Activated naive CD8-positive, alpha-beta T cell treated with anti-CD3 and anti-CD28 coated beads, Interleukin-2, amount 10 ng/mL, durations not matched to agents 7 days and 5 days (primary cell): Measurements from ENCODE around the gene L3MBTL4. TPM values are rescaled to one million over a fixed set of nuclear protein-coding genes. Genes with fewer than 3 reads are reported as not detected.
"Not testable (repeated sequence)": the region's sequence is repeated elsewhere in the genome, so short reads cannot be mapped to it uniquely, and the experiment has no call there.

Experiments
- ATAC-seq: fragments of 150-1000 bp; cut with Tn5 transposase; one replicate; pipeline ENCODE4 v1.10.0; 2021; ENCODE audit warnings: low read depth, moderate library complexity
- POLR2A ChIA-PET: fragments of 350-600 bp; sonication (Branson Sonifier 250); formaldehyde crosslinking; loops from one replicate; lab custom pipeline; 2021; ENCODE audit warnings: antibody characterized with exemption; lab: Charles Lee
- DNase-seq: peaks from one replicate; pipeline ENCODE4 v3.0.0; 2021
- H3K27ac Mint-ChIP-seq: one replicate; pipeline ENCODE4 v1.8.0; 2022; ENCODE audit warnings: mild to moderate bottlenecking, mixed read lengths
- H3K27me3 Mint-ChIP-seq: one replicate; pipeline ENCODE4 v1.8.0; 2022; ENCODE audit warnings: mild to moderate bottlenecking, moderate library complexity, mixed read lengths
- H3K36me3 Mint-ChIP-seq: one replicate; pipeline ENCODE4 v1.8.0; 2021; ENCODE audit warnings: mild to moderate bottlenecking, mixed read lengths
- H3K4me1 Mint-ChIP-seq: one replicate; pipeline ENCODE4 v1.8.0; 2021; ENCODE audit warnings: mixed read lengths
- H3K4me3 Mint-ChIP-seq: one replicate; pipeline ENCODE4 v1.8.0; 2022; ENCODE audit warnings: mild to moderate bottlenecking, moderate library complexity, mixed read lengths
- H3K9me3 Mint-ChIP-seq: one replicate; pipeline ENCODE4 v1.8.0; 2021; ENCODE audit warnings: mixed read lengths
- total RNA-seq, 2 experiments: library from RNA; stranded (reverse); gene quantifications; one replicate each; pipeline ENCODE4 v1.2.3, GENCODE V29; 2021

The L3MBTL4 gene
- total RNA-seq, 2 experiments from 2014 or later, result 0.08 to 0.09 TPM

- POLR2A ChIA-PET, result no interaction called here
- Mint-ChIP-seq H3K9me3 (no peaks in the 10 kb centered on the region), H3K36me3 (no peaks in the 10 kb centered on the region), H3K27ac (no peak overlapping the region), H3K4me1 (peaks cover 7% of the 10 kb centered on the region), H3K4me3 (no peak overlapping the region), H3K27me3 (peaks cover 2% of the 10 kb centered on the region)
- DNase-seq (no peak), ATAC-seq (no peak)
Observed at GRCh38 chr18:6289843-6290242, 124.9 kb downstream of the L3MBTL4 start.

DNA sequence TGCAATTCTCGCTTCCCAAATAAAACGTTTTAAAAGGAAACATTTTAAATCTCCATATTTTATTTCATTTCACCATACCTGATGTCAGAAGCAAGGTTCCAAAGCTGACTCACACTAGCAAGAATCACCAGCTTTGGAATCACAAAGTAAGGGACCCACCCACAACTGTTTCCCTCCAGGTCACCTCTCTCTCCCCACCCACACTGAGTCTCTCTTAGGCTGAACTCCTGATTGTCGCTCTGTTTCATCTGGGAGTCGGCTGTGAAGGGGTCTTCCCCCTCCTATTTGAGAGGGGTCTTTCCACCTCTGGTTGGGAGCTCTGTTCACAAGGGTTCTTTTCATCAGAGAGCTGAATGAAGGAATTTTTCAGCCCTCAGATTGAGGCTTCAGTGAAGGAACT is 128.1 kb downstream of the L3MBTL4 start:
- peaks cover 2% of the 10 kb centered on the region for H3K27me3 Mint-ChIP-seq
- no peak for ATAC-seq
- H3K9me3 Mint-ChIP-seq, result no peaks in the 10 kb centered on the region
- no peak overlapping the region for H3K27ac Mint-ChIP-seq
- no peaks in the 10 kb centered on the region for H3K36me3 Mint-ChIP-seq
- POLR2A ChIA-PET, result no interaction called here
- no peak overlapping the region for H3K4me3 Mint-ChIP-seq
- H3K4me1 Mint-ChIP-seq, result no peaks in the 10 kb centered on the region
- DNase-seq, result no peak

DNA sequence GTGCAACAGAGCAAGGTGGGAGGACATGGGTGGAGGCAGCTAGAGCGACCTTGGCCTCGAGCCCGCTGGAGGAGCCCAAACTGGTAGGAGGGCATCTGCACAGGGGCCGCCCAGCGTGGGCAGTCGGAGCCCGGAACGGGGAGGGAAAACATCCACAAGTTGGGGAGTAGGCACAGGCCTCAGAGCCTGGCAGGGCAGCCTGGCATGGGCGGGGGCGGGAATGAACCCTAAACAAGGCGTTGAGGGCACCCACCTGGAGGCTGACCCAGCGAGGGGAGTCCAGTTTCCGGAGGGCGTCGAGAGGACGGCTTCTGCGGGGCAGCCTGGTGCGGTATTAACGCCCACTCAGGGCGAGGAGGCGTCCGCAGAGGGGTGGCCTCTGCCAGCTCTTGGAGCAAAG is 129.9 kb downstream of the L3MBTL4 start:
- Mint-ChIP-seq H3K36me3 (no peaks in the 10 kb centered on the region), H3K4me1 (no peaks in the 10 kb centered on the region), H3K9me3 (no peaks in the 10 kb centered on the region), H3K27me3 (peaks cover 2% of the 10 kb centered on the region), H3K4me3 (no peak overlapping the region), H3K27ac (no peak overlapping the region)
- DNase-seq, result no peak
- POLR2A ChIA-PET, result no interaction called here
- no peak for ATAC-seq

- no peak for ATAC-seq
Observed at GRCh38 chr18:6284300-6284699, 130.4 kb downstream of the L3MBTL4 start.

GRCh38 chr18:6281874-6282273 is 132.8 kb downstream of the L3MBTL4 start:
- Mint-ChIP-seq H3K4me1 (no peaks in the 10 kb centered on the region), H3K36me3 (no peaks in the 10 kb centered on the region), H3K4me3 (no peak overlapping the region), H3K9me3 (peaks cover 2% of the 10 kb centered on the region), H3K27ac (no peak overlapping the region), H3K27me3 (no peaks in the 10 kb centered on the region)
- DNase-seq (no peak), ATAC-seq (no peak)
- POLR2A ChIA-PET, result no interaction called here

More at GRCh38 chr18:6284300-6284699, 130.4 kb downstream of the L3MBTL4 start:
- no peak overlapping the region for H3K27ac Mint-ChIP-seq
- H3K36me3 Mint-ChIP-seq, result no peaks in the 10 kb centered on the region
- peaks cover 2% of the 10 kb centered on the region for H3K27me3 Mint-ChIP-seq
- H3K9me3 Mint-ChIP-seq, result no peaks in the 10 kb centered on the region
- POLR2A ChIA-PET, result no interaction called here
- no peaks in the 10 kb centered on the region for H3K4me1 Mint-ChIP-seq
- no peak for DNase-seq
- no peak overlapping the region for H3K4me3 Mint-ChIP-seq

DNA sequence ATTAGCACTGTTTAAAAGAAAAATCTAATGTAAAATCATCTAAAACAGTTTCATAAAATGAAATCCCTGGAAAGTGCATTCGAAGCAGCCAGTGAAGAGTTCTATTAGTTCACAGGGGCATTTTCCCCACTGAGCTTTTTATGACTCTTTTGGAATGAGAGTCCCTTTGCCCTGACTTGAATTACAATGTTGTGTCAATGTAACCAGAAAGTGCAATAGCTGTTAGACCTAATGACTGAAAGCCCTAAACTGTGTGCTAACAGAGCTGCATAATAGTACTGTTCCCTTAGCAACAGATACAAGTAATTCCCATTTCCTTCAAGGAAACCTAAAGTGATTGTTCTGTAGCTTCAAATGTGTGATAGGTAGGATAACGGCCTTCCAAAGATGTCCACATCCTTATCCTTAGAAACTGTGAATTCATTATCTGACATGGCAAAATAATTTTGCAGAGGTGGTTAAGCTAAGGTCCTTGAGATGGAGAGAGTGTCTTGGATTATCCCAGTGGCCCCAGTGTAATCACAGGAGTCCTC is 134.4 kb downstream of the L3MBTL4 start:
- Mint-ChIP-seq H3K36me3 (no peaks in the 10 kb centered on the region), H3K4me3 (no peak overlapping the region), H3K27me3 (no peaks in the 10 kb centered on the region), H3K27ac (no peak overlapping the region), H3K9me3 (peaks cover 2% of the 10 kb centered on the region), H3K4me1 (no peaks in the 10 kb centered on the region)
- ATAC-seq (no peak), DNase-seq (no peak)
- POLR2A ChIA-PET, result no interaction called here

DNA sequence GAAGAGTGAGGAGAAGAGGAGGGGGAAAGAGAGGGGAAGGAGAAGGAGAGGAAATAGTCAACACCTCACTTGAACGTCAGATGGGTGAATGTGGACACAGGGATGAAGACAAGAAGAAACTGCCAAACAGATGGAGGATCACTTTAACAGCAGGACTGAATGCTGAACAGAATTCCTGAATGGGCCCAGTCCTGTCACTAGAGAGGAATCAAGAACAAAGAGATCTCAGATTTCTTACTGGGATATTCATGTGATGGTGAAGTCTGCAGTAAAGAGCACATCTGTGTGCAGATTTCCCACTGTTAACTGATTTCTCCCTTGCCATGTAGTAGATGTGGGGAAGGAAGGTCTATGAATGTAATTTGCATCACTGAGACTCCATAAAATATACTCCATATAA is 135.4 kb downstream of the L3MBTL4 start:
- Mint-ChIP-seq H3K4me3 (no peak overlapping the region), H3K9me3 (peaks cover 2% of the 10 kb centered on the region), H3K27me3 (no peaks in the 10 kb centered on the region), H3K4me1 (no peaks in the 10 kb centered on the region), H3K27ac (no peak overlapping the region), H3K36me3 (no peaks in the 10 kb centered on the region)
- no peak for ATAC-seq
- no peak for DNase-seq
- POLR2A ChIA-PET, result no interaction called here

DNA sequence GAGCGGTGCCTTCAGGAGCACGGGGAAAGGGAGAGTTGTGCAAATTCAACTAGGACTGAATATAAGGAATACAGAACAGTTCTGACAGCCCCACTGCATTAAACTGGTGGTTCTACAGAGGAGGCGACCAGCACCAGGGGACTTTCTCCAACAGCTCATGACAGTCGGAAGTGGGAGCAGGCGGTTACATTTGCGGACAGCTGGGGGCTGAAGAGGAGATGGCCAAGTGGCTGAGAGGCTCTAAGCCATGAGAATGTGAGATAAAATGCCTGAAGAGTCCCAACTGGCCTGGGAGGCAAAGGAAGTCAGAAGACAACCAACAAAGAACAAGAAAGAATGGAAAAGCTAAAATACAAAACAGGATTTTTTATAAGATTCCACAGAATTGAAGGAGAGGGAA is 141.3 kb downstream of the L3MBTL4 start:
- H3K4me1 Mint-ChIP-seq, result no peaks in the 10 kb centered on the region

DNA sequence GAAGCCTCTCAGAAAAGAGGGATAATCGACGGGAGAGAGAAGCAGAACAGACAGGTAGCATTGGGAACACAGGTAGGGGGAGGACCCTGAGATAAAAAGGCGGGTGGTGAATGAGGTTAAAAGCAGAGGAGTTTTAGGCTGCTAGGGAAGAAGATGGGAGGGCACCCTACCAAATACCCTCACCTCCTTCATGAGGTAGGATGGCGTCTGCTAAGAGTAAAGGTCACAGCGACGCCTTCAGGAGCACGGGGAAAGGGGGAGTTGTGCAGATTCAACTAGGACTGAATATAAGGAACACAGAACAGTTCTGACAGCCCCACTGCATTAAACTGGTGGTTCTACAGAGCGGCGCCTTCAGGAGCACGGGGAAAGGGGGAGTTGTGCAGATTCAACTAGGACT is 142.6 kb downstream of the L3MBTL4 start:
- ATAC-seq, H3K27ac Mint-ChIP-seq, H3K9me3 Mint-ChIP-seq, DNase-seq, H3K36me3 Mint-ChIP-seq, POLR2A ChIA-PET, H3K27me3 Mint-ChIP-seq, H3K4me1 Mint-ChIP-seq, H3K4me3 Mint-ChIP-seq: not testable (repeated sequence)

More for the DNA sequence above, 141.3 kb downstream of the L3MBTL4 start:
- DNase-seq, result no peak
- Mint-ChIP-seq H3K27ac (no peak overlapping the region), H3K4me3 (no peak overlapping the region), H3K27me3 (no peaks in the 10 kb centered on the region), H3K36me3 (no peaks in the 10 kb centered on the region), H3K9me3 (peaks cover 2% of the 10 kb centered on the region)
- POLR2A ChIA-PET, result no interaction called here
- ATAC-seq, result no peak

DNA sequence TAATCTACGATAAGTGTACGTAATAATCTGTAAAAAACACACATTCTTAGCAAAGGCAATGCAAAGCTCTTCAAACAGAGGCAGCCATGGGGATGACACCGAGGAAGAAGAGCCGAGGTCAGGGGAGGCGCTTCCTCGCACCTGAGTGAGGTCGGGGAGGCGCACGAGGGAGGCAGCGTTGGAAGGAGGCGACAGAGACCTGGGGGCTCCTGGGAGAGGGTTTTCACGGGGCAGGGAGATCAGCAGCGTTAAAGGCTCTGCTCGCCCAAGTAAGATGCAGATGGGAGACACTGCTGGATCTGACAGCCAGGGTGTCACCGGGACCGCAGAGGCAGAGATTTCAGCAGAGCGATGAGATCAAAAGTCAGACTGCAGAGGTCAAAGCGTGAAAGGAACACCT is 143.1 kb downstream of the L3MBTL4 start:
- Mint-ChIP-seq H3K9me3 (peaks cover 2% of the 10 kb centered on the region), H3K4me1 (no peaks in the 10 kb centered on the region), H3K27ac (no peak overlapping the region), H3K36me3 (no peaks in the 10 kb centered on the region), H3K4me3 (no peak overlapping the region), H3K27me3 (no peaks in the 10 kb centered on the region)
- POLR2A ChIA-PET, result no interaction called here
- ATAC-seq (no peak), DNase-seq (no peak)

DNA sequence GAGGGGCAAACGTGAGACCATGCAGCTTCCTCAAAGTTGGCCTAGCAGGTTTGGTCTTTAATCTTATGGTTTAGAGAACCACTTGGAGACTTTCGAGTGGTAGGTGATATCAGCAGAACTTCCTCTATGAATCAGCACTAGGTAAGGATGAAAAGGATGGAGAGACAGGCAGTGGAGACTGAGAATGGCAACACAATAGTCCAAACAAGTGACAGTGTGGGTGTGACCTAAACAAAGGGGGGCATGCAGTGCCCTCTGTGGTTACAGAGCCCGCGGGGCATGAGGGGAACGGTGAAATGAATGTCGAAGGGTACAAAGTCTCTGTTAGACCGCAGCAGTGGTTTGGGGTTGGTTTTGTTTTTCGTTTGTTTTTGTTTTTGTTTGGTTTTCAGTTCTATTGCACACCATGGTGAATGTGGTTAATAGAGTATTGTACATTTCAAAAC is 143.9 kb downstream of the L3MBTL4 start:
- H3K4me1 Mint-ChIP-seq, result no peaks in the 10 kb centered on the region
- H3K27ac Mint-ChIP-seq, result no peak overlapping the region
- DNase-seq, result no peak
- no peaks in the 10 kb centered on the region for H3K36me3 Mint-ChIP-seq
- POLR2A ChIA-PET, result no interaction called here
- no peaks in the 10 kb centered on the region for H3K27me3 Mint-ChIP-seq
- no peak for ATAC-seq
- H3K9me3 Mint-ChIP-seq, result peaks cover 2% of the 10 kb centered on the region
- no peak overlapping the region for H3K4me3 Mint-ChIP-seq

DNA sequence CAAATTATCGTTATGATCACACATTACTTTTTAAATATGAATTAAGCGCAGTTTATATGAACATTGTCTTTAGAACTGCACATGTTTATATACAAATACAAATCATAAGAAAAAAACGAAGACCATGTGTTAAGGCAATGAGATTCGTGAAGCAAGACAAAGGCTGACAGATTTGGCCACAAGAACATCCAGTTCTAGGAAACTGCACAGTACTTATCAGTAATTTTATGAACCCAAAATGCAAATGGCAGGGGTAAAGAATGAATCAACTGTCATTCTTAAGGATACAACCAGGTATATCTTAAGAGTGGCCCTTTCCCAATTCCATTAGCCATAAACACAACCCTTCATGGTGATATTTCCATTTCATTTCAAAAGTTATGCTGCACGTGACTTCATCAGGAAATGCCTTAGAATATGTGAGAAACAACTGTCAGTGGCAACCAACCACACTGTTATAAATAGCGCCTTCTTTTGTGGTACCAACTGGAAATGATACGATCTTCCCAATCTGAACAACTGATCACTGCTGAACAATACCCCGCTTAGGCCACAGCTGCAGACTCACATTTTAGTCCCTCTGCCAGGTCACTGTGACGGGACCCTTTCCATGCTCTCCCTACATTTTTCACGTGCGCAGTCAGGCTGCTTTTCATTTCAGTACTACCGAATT is 144.9 kb downstream of the L3MBTL4 start:
- H3K4me3 Mint-ChIP-seq, result no peak overlapping the region

GRCh38 chr18:6266212-6266611 is 148.5 kb downstream of the L3MBTL4 start:
- H3K27me3 Mint-ChIP-seq, result no peaks in the 10 kb centered on the region
- H3K9me3 Mint-ChIP-seq, result peaks cover 5% of the 10 kb centered on the region
- DNase-seq (no peak), ATAC-seq (no peak)
- H3K4me3 Mint-ChIP-seq, result no peak overlapping the region
- no peak overlapping the region for H3K27ac Mint-ChIP-seq
- H3K4me1 Mint-ChIP-seq, result no peaks in the 10 kb centered on the region
- no peaks in the 10 kb centered on the region for H3K36me3 Mint-ChIP-seq
- POLR2A ChIA-PET, result no interaction called here

More for the DNA sequence above, 144.9 kb downstream of the L3MBTL4 start:
- H3K27me3 Mint-ChIP-seq, result no peaks in the 10 kb centered on the region
- H3K27ac Mint-ChIP-seq, result no peak overlapping the region
- H3K36me3 Mint-ChIP-seq, result no peaks in the 10 kb centered on the region
- H3K4me1 Mint-ChIP-seq, result no peaks in the 10 kb centered on the region
- POLR2A ChIA-PET, result no interaction called here
- ATAC-seq, result no peak
- DNase-seq, result no peak
- peaks cover 2% of the 10 kb centered on the region for H3K9me3 Mint-ChIP-seq

DNA sequence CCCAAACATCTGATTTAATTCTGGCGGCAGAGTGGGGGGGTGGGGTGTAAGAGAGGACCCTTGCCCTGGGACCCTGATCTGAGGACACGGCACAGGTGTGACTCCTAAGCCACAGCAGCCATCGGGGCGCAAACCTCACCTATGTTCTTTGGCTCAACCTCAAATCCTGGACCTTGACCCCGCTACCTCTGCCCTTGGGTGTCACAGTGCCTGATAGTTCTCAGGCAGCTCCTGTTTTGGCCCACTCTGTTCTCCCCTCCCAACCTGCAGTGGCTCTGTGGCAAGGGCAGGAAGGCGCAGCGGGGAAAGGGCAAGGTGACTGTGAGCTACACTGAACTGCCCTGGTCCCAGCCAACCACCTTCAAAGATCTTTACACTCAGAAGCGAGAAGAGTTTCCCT is 152.8 kb downstream of the L3MBTL4 start:
- no peak for ATAC-seq
- Mint-ChIP-seq H3K9me3 (peaks cover 11% of the 10 kb centered on the region), H3K4me1 (no peaks in the 10 kb centered on the region), H3K27ac (no peak overlapping the region), H3K4me3 (no peak overlapping the region), H3K36me3 (no peaks in the 10 kb centered on the region), H3K27me3 (no peaks in the 10 kb centered on the region)
- POLR2A ChIA-PET, result no interaction called here
- DNase-seq, result no peak
